GM06990 (cell line): ENCODE results near the gene PCYT1A.

Source experiments
- DNase-seq: peaks from one replicate; pipeline ENCODE4 v3.0.0-alpha.2; 2011; ENCODE audit not compliant: insufficient read length; ENCODE audit errors: extremely low read depth
- H3K27me3 ChIP-seq: replicated peaks from 2 replicates; pipeline ENCODE4 v1.6.0; 2011; ENCODE audit warnings: low read length; ENCODE audit not compliant: control insufficient read depth, insufficient read depth
- H3K36me3 ChIP-seq: 2 replicates; pipeline ENCODE4 v1.5.1; 2011; ENCODE audit warnings: low read length; ENCODE audit not compliant: control insufficient read depth, insufficient read depth
- H3K4me3 ChIP-seq: replicated peaks from 2 replicates; pipeline ENCODE4 v1.5.1; 2011; ENCODE audit warnings: low read depth, mild to moderate bottlenecking, control low read depth, low read length
- CTCF ChIP-seq: IDR thresholded peaks from 2 replicates; pipeline ENCODE4 v1.5.1; 2011; ENCODE audit warnings: low read length, control low read depth, mild to moderate bottlenecking, inconsistent platforms; ENCODE audit not compliant: insufficient read depth, poor library complexity, severe bottlenecking

The PCYT1A gene

GRCh38 chr3:196298521-196298920 is 11.0 kb upstream of the PCYT1A start:
- H3K27me3 ChIP-seq = no peaks in the 10 kb centered on the region
- H3K4me3 ChIP-seq = no peak overlapping the region
- TF ChIP-seq CTCF = no peak
- no peak for DNase-seq
- no peaks in the 10 kb centered on the region for H3K36me3 ChIP-seq

- peak; percentile 57 for DNase-seq
- TF ChIP-seq CTCF = peak; percentile 33
- no peaks in the 10 kb centered on the region for H3K36me3 ChIP-seq
- no peak overlapping the region; the same call in 1 of the 2 replicates for H3K4me3 ChIP-seq
- H3K27me3 ChIP-seq = no peaks in the 10 kb centered on the region
These were observed 4.9 kb upstream of the PCYT1A start for GRCh38 chr3:196292286-196292923.

- no peak for DNase-seq
- Histone ChIP-seq H3K27me3 (no peaks in the 10 kb centered on the region), H3K36me3 (no peaks in the 10 kb centered on the region), H3K4me3 (peak overlapping the region; percentile 74)
- TF ChIP-seq CTCF = no peak
These were observed 575 bp upstream of the PCYT1A start for GRCh38 chr3:196288141-196288460.

GRCh38 chr3:196287090-196287439 is 461 bp downstream of the PCYT1A start:
- DNase-seq = no peak
- no peaks in the 10 kb centered on the region for H3K27me3 ChIP-seq
- H3K36me3 ChIP-seq = no peaks in the 10 kb centered on the region
- H3K4me3 ChIP-seq = peak overlapping the region; percentile 74
- TF ChIP-seq CTCF = peak; percentile 8

GRCh38 chr3:196284396-196284795 is 3.1 kb downstream of the PCYT1A start:
- no peak for TF ChIP-seq CTCF
- DNase-seq = no peak
- H3K36me3 ChIP-seq = no peaks in the 10 kb centered on the region
- H3K27me3 ChIP-seq = no peaks in the 10 kb centered on the region
- H3K4me3 ChIP-seq = no peak overlapping the region

GRCh38 chr3:196281962-196282361 is 5.6 kb downstream of the PCYT1A start:
- no peaks in the 10 kb centered on the region for H3K27me3 ChIP-seq
- no peak for TF ChIP-seq CTCF
- no peak for DNase-seq
- H3K4me3 ChIP-seq = no peak overlapping the region
- no peaks in the 10 kb centered on the region for H3K36me3 ChIP-seq
